Measurements from ENCODE around the gene IFI27L1.

The IFI27L1 gene, protein sequence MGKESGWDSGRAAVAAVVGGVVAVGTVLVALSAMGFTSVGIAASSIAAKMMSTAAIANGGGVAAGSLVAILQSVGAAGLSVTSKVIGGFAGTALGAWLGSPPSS

DNA sequence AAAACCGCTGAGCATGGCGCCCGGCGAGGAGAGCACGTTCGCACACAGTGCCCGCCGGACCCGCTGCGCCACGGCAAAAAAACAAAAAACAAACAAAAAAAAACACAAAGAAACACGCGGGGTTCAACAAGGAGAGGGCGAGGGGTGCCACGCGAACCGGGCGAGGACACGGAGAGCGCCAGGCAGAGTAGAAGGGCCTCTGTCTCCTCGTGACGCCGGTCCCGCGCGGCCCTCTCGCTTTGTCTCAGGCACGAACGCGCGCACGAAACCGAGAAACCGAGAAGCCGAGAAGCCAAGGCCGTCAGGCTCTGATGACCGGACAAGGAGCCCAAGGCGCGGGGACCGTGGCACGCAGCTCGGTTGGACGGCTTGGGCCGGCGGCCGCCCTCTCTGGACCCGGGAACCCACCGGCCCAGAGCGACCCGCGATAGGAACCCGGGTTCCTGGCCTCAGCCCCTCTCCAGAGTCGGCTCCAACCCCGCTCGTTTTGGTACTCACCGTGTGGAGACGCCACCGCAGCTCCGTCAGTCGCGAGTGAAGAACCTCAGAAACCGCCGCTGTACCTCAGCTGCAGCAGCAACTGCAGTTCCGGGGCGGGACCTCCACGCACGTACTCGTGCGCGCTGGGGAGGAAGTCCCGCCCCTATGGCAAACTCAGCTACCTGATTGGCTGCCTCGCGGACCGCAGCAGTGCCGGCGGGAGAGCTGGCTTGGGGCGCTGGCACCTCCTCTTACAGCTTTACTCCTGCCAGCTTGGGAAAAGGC, at the start of gene IFI27L1, which contains the start of gene DDX24:
Gene IFI27L1 (plus strand): TSS at position 690 of the 765 bp plus-strand sequence. CDS start 15,628 bp downstream, outside the sequence.
Gene DDX24 (minus strand): TSS at position 582 of the 765 bp plus-strand sequence. CDS start 1,460 bp downstream, outside the sequence.
- DNase-seq = peak; percentile 96

- no peak for DNase-seq
Measured at GRCh38 chr14:94031883-94032279, 49.2 kb upstream of the IFI27L1 start.

- DNase-seq = no peak
Measured at GRCh38 chr14:94034886-94035285, 46.2 kb upstream of the IFI27L1 start.

GRCh38 chr14:94036313-94037167, 44.6 kb upstream of the IFI27L1 start:
- DNase-seq = peak; percentile 11

GRCh38 chr14:94037954-94038353, 43.2 kb upstream of the IFI27L1 start:
- DNase-seq = no peak

DNA sequence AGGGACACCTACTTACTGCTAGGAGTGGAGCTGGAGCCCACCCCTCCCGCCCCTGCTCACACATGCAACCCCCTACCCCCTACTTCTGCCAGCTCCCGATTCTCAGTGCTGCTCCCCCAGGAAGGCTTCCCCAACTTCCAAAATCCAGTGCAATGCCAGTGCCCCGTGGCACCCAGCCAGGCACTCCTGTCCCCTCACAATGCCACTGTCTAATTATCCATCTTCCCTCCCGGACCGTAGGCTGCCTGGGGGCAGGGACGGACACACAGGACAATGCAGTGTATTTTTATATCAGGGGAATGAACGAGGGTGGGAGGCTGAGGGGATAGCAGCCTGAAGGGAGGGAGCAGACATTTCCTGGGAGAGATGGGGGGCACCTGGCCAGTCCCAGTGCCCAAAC, 42.6 kb upstream of the IFI27L1 start:
- DNase-seq = no peak

GRCh38 chr14:94038921-94039629, 42.0 kb upstream of the IFI27L1 start:
- no peak for DNase-seq

DNA sequence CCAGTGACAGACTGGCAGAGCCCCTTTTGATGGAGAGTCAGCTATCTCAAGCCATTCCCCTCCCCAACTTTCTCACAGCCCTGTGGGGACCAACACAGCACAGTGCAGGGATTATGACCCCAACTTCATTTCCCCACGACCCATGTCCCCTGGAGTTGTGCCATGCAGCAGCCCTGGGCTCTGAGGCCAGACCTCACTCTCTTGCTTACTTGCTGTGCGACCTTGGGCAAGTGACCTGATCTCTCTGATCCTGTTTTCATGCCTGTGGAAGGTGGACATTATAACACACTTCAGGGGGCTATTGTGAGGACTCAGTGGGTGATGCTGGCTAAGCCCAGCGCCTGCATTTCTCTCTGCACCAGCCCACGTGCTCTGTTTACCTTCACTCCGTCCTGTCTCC, 40.9 kb upstream of the IFI27L1 start:
- DNase-seq = no peak

- DNase-seq = no peak
Measured at GRCh38 chr14:94040796-94041195, 40.3 kb upstream of the IFI27L1 start.

GRCh38 chr14:94041551-94042346, 39.4 kb upstream of the IFI27L1 start:
- DNase-seq = no peak

GRCh38 chr14:94042433-94043091, 38.5 kb upstream of the IFI27L1 start:
- DNase-seq = no peak

GRCh38 chr14:94043111-94043755, 37.9 kb upstream of the IFI27L1 start:
- no peak for DNase-seq

- no peak for DNase-seq
Measured at GRCh38 chr14:94043756-94044475, 37.2 kb upstream of the IFI27L1 start.

DNA sequence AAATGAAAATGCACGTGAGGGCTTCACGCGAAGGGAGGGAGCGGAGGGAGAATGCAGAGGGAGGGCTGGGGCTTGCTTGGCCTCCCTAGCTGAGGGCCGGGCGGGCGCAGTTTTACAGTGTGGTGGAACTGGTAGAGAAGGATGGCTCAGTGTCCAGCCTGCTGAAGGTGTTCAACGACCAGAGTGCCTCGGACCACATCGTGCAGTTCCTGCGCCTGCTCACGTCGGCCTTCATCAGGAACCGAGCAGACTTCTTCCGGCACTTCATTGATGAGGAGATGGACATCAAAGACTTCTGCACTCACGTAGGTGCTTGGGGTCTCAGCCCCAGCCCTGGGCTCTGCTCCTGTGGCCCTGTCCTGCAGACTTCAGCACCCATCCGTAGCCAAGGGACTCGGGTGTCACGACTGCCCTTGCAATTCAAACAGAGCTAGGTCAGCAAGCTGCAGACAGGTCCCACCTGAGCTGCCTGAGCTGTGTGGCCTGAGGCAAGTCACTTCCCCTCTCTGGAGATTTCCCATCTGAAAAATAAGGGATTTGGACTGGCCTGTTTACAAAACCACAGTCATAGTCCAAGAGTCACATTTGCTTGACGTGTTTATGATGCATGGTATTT, 36.5 kb upstream of the IFI27L1 start:
- DNase-seq = no peak

GRCh38 chr14:94045101-94045500, 36.0 kb upstream of the IFI27L1 start:
- no peak for DNase-seq

DNA sequence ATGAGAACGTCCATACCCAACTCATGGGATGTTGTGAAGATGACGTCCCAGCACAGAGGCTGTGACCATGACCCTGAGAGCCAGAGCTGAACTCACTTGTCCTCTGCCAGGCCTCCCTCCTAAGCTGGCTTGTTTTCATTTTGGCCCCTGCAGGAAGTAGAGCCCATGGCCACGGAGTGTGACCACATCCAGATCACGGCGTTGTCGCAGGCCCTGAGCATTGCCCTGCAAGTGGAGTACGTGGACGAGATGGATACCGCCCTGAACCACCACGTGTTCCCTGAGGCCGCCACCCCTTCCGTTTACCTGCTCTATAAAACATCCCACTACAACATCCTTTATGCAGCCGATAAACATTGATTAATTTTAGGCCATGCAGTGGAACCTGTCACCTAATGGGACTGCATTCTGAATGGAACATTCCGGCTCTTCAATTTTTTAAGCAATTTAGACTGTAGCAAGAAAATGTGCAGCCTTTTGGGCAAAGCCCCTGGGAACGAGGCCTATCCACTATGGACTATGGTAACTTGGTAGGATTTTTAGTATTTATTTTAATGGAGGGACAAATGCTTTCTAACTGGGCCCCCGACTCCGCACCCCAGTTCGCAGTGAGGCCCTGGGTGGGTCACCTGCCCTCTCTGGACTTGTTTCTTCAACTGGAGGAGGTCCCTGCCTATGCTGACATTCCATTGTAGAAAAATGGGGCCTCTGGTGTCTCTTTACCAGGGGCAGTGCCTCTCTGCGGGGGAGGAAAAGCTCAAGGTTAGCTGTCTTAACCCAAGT, 35.4 kb upstream of the IFI27L1 start:
- no peak for DNase-seq

DNA sequence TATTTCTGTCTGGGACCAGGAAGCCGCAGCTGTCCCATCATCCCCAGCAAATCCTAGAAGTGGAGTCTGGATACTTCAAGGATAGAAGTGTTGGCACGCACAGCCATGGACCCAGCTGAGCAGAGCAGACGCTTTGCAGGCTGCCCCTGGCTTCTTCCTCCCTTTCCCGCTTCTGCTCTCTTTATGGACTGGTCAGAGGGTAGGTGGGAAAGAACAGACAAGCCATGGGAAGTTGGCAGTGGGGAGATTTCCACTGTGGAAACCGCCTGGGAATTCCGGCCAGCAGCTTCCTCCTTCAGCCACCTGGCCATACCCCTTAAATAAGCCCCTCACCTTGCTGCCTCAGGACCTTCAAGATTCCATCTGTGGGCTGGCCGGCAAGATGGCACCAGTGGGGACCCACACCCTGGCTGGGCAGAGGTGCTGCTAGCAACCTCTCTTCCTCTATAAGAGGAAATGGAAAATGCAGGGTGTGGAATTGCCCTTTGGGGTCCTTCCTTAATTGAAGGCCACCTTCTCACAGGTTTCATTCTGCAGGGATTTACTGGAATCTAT, 34.3 kb upstream of the IFI27L1 start:
- no peak for DNase-seq

- DNase-seq = no peak
Measured at GRCh38 chr14:94047581-94047980, 33.5 kb upstream of the IFI27L1 start.
